ENCODE results near the gene GLI3. TPM values are rescaled to one million over a fixed set of nuclear protein-coding genes. Genes with fewer than 3 reads are reported as not detected.

Gene GLI3
- total RNA-seq, 2 donors from 2014 or later: 2.7 to 10.2 TPM

DNA sequence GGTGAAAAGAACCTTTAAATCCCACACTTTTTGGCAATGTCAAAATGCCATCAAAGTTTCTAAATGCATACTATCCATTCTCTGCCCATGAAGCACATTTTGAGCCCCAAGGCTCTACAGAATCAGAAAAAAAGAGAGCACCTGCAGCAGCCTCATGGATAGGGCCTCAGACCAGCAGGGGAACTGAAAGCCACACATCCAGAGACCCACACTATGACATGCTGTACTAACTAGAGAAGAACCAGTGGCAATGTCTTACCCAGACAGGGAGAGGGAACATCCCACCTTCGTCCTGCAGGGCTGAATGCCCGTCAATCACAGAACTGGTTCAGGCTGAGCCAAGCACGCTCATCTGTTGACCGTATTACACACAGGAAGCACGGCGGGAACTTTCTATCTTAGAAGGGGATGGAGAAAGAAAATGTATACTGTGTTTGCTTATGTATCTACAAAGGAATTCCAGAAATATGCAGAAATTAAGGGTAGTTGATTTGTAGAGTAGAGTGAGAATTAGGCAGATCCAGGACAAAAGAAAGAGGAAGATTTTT, 237.2 kb downstream of the GLI3 start:
- no peak overlapping the region for H3K27ac ChIP-seq (ENCODE audit: low read depth, low read length)

GRCh38 chr7:41998041-41998440, 239.0 kb downstream of the GLI3 start:
- Histone ChIP-seq H3K27ac (ENCODE audit: low read depth, low read length) (no peak overlapping the region), H3K4me3 (ENCODE audit: low read length) (no peak overlapping the region), H3K9ac (ENCODE audit: extremely low read depth, low read length, poor library complexity, severe bottlenecking) (no peak overlapping the region), H3K27me3 (ENCODE audit: control insufficient read depth, insufficient read depth, low read length, poor library complexity, severe bottlenecking) (no peaks in the 10 kb centered on the region), H3K36me3 (ENCODE audit: control insufficient read depth, insufficient read depth, low read length) (no peaks in the 10 kb centered on the region), H3K9me3 (ENCODE audit: control insufficient read depth, low read length) (peaks cover 4% of the 10 kb centered on the region), H3K4me1 (ENCODE audit: control insufficient read depth, insufficient read depth, low read length) (no peaks in the 10 kb centered on the region)
- no peaks in the 10 kb centered on the region for H3K27me3 Mint-ChIP-seq (ENCODE audit: insufficient read depth)
- H3K27ac Mint-ChIP-seq: no peak overlapping the region
- no peaks in the 10 kb centered on the region for H3K4me1 Mint-ChIP-seq
- no peak for DNase-seq
- no peaks in the 10 kb centered on the region for H3K9me3 Mint-ChIP-seq
- H3K4me3 Mint-ChIP-seq: no peak overlapping the region
- 88% methylated on average over 1 to 2 of the region's 2 CpGs for WGBS, 2 experiments (ENCODE audit: insufficient coverage in 1 of 2, insufficient read length in 1 of 2)
- H3K36me3 Mint-ChIP-seq (ENCODE audit: low read depth): no peaks in the 10 kb centered on the region
- no peak for TF ChIP-seq CTCF (conservative IDR thresholded peaks at IDR 0.05)

More for the DNA sequence above, 237.2 kb downstream of the GLI3 start:
- Histone ChIP-seq H3K9me3 (ENCODE audit: control insufficient read depth, low read length) (peaks cover 4% of the 10 kb centered on the region), H3K4me3 (ENCODE audit: low read length) (no peak overlapping the region), H3K9ac (ENCODE audit: extremely low read depth, low read length, poor library complexity, severe bottlenecking) (no peak overlapping the region), H3K4me1 (ENCODE audit: control insufficient read depth, insufficient read depth, low read length) (no peaks in the 10 kb centered on the region), H3K27me3 (ENCODE audit: control insufficient read depth, insufficient read depth, low read length, poor library complexity, severe bottlenecking) (no peaks in the 10 kb centered on the region), H3K36me3 (ENCODE audit: control insufficient read depth, insufficient read depth, low read length) (no peaks in the 10 kb centered on the region)
- no peak overlapping the region for H3K27ac Mint-ChIP-seq
- H3K4me1 Mint-ChIP-seq: no peaks in the 10 kb centered on the region
- H3K9me3 Mint-ChIP-seq: no peaks in the 10 kb centered on the region
- no peak for DNase-seq
- no peak overlapping the region for H3K4me3 Mint-ChIP-seq
- no peak for TF ChIP-seq CTCF (conservative IDR thresholded peaks at IDR 0.05)
- H3K27me3 Mint-ChIP-seq (ENCODE audit: insufficient read depth): no peaks in the 10 kb centered on the region
- no peaks in the 10 kb centered on the region for H3K36me3 Mint-ChIP-seq (ENCODE audit: low read depth)
- 95 to 98% methylated on average over 6 of the region's 6 CpGs for WGBS, 2 experiments (ENCODE audit: insufficient coverage in 1 of 2, insufficient read length in 1 of 2)

DNA sequence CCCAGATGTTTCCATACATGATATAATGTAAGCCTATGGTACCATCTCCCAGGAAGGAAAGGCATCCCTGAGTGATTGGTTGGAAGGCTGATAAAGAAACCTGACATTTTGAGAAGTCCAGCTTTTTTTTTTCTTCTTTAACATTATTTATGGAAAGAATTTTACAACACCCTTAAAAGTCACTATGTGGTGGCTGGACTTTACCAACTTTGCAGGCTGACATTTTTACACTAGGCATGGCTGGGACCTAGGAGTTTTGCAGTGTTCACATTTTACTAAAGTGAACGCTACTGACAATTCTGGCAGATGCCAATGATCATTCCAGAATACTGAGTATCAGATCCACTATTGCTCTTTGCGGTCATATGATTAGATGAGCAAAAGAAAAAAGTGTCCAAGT, 239.9 kb downstream of the GLI3 start:
- Histone ChIP-seq H3K4me3 (ENCODE audit: low read length) (no peak overlapping the region), H3K9ac (ENCODE audit: extremely low read depth, low read length, poor library complexity, severe bottlenecking) (no peak overlapping the region), H3K36me3 (ENCODE audit: control insufficient read depth, insufficient read depth, low read length) (no peaks in the 10 kb centered on the region), H3K9me3 (ENCODE audit: control insufficient read depth, low read length) (no peaks in the 10 kb centered on the region), H3K27ac (ENCODE audit: low read depth, low read length) (no peak overlapping the region), H3K27me3 (ENCODE audit: control insufficient read depth, insufficient read depth, low read length, poor library complexity, severe bottlenecking) (no peaks in the 10 kb centered on the region), H3K4me1 (ENCODE audit: control insufficient read depth, insufficient read depth, low read length) (no peaks in the 10 kb centered on the region)
- Mint-ChIP-seq H3K36me3 (ENCODE audit: low read depth) (no peaks in the 10 kb centered on the region), H3K4me1 (no peaks in the 10 kb centered on the region), H3K27ac (no peak overlapping the region), H3K27me3 (ENCODE audit: insufficient read depth) (no peaks in the 10 kb centered on the region), H3K4me3 (no peak overlapping the region), H3K9me3 (no peaks in the 10 kb centered on the region)
- no peak for TF ChIP-seq CTCF (conservative IDR thresholded peaks at IDR 0.05)
- DNase-seq: no peak
- WGBS, 2 experiments (ENCODE audit: insufficient coverage in 1 of 2, insufficient read length in 1 of 2): 100% methylated on average over 2 of the region's 2 CpGs

Measured in endodermal cell (in vitro differentiated cells).